Inferior parietal cortex (tissue), 1 donor: ENCODE results near the gene SIK3.
A peak's percentile ranks its signal among the peaks of the same experiment; 100 is the strongest.
"Not testable (repeated sequence)": the region's sequence is repeated elsewhere in the genome, so short reads cannot be mapped to it uniquely, and the experiment has no call there.

ENCODE experiments used
- DNase-seq: peaks from one replicate; pipeline ENCODE4 v3.0.0-alpha.2; 2016; ENCODE audit errors: extremely low spot score

The SIK3 gene

DNA sequence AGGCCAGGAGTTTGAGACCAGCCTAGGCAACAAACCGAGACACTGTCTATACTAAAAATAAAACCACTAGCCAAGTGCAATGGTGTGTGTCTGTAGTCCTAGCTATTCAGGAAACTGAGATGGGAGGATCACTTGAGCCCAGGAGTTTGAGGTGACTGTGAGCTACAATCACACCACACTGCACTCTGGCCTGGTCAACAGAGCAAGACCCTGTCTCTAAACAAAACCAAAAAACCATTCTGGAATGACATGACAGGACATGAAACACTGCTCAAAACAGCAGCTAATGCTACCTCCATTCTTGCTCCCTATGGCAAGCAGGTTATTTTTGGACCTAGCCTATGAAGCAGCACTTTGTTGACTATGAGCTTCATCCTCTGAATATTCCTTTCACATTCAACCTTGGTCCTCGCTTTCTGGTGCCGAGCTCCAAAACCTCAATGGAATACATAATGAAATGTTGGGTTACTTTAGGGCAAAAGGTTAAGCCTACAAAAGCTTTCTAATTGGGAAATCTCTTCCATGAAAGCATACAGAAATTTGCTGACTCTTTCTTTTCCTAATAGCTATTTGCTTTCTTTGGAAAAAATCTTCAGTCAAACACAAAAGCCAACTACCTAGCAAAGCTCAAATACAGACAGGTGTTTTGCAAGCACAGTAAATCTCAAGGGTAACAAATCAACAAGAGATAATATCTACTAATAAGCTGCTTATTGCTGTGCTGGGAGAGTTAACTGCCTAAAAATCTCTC lies 21.1 kb downstream of the SIK3 start:
- no peak for DNase-seq

DNA sequence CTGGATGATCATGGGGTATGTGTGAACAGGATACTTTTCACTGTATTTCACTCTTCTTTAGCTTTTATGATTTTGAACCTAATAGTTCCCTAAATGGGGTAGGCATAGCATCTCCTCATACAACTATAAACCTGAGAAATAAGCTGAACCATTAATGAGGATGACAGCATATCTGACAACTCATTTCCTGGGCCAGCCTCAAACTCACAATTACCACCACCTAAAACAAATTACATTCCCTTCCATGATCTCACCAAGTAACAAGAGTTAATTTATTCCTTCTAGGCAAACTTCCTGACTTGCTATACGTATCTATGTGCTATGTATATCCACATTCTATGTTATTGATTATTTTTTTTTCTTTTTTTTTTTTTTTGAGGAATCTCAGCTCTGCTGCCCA lies 23.0 kb downstream of the SIK3 start:
- no peak for DNase-seq

DNA sequence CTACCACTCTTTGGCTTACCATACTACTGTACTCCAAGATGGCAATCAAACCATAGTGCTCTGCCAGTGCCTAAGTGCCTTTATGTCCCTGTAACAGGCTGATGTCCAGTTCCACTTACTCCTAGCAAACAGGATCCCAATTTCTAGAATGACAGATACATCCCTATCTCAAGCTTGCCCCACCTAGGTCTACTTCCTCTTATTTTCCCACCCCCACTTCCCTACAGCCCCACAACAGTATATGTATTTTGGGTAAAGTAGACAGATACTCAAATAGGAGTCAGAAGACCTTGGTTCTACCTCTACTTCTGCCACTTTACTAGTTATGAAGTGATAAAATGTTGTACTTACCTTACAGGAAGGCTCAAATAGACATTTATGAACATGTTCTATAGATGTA lies 24.1 kb downstream of the SIK3 start:
- DNase-seq: no peak

- no peak for DNase-seq
Observed at GRCh38 chr11:117073539-117073938, 24.7 kb downstream of the SIK3 start.

DNA sequence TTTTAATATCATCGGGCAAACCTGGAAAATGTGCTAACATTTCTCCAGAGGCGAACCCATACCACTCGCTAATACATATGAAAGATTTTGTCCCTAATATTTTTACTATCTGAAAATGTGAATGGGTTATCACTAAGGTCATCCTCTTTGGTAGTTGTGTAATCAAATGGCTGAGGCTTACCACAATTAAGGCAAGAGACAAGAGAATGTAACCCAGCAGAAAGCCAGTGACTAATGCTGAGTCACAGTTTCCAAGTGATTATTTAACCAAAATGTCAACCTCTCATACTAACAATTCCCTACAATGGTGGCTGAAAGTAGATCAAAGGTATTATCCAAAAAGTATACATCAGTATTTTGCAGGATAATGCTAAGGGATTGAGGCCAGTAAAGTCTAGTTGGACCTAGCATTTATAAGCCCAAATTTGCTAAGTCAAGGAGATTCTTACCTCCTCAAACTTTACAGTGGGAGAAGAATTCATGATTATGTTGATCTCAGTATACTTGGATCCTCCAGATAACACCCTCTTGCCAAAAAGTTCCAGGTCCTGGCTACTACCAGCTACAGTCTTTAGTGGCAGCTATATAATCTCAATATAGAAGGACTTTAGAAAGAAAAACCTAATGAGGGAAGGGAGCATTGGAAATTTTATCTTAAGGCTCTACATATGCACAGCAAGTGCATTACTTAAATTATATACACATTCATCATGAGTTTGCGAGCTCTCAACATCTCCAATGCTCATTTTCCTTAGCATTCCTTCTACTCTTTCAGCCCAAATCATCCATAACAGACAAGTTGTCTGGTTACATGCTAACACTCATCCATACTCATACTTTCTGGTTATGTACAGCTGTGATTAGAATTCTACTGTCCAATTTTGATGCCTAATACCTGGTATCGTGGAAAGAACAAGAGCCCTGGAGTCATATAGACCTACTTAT lies 25.4 kb downstream of the SIK3 start:
- DNase-seq: no peak

GRCh38 chr11:117071344-117071787 lies 26.9 kb downstream of the SIK3 start:
- DNase-seq: peak; percentile 79

- DNase-seq: no peak
Observed at GRCh38 chr11:117070016-117070415, 28.2 kb downstream of the SIK3 start.

GRCh38 chr11:117068303-117068860 lies 29.8 kb downstream of the SIK3 start:
- DNase-seq: no peak

GRCh38 chr11:117066959-117067358 lies 31.3 kb downstream of the SIK3 start:
- no peak for DNase-seq

DNA sequence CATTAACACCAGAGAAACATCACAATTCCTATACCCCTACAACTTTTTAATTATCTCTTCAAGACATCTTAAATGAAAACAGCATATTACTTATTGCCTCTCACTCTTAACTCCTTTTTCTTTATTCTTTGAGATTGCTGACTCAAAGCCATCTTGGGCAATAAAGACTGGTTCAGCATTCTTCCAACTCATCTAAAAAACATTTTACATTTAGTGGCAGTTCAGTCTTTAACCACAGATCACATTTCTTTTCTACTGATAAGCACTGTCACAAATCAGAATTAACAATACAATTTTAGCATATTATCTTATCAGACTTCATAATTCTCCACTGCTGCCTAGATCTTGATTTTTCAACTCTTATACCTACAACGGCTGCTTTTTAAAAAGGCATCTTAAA lies 34.0 kb downstream of the SIK3 start:
- DNase-seq: no peak

GRCh38 chr11:117062498-117062897 lies 35.7 kb downstream of the SIK3 start:
- DNase-seq: no peak

- no peak for DNase-seq
Observed at GRCh38 chr11:117061256-117061655, 37.0 kb downstream of the SIK3 start.

- DNase-seq: no peak
Observed at GRCh38 chr11:117059611-117060148, 38.5 kb downstream of the SIK3 start.

DNA sequence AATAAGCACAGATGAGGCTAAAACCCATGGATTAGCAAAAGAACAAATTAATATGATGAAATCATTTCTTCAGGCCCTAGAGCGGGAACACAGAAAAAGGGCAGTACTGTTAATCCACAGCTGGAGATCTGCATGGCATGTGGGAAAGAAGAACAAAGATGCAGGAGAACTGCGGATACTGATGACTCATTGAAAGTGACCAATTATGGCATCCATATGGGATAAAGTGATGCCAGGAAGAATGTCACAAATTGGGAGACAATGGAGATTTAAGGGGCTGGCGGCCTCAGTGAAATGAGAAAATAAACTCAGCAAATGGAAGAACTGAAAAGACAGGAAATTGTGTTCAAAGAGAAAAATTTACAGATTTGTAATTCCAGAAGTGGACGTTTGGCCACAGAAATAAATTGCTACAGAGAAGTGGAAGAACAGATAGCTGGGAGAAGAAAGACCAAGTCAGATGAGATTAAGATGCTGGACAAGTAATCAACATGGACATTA lies 39.4 kb downstream of the SIK3 start:
- no peak for DNase-seq

- DNase-seq: no peak
Observed at GRCh38 chr11:117057727-117058126, 40.5 kb downstream of the SIK3 start.

- no peak for DNase-seq
Observed at GRCh38 chr11:117057317-117057716, 40.9 kb downstream of the SIK3 start.

- DNase-seq: no peak
Observed at GRCh38 chr11:117055469-117055868, 42.8 kb downstream of the SIK3 start.

GRCh38 chr11:117054382-117054781 lies 43.8 kb downstream of the SIK3 start:
- DNase-seq: no peak

- DNase-seq: no peak
Observed at GRCh38 chr11:117052196-117053149, 45.8 kb downstream of the SIK3 start.

DNA sequence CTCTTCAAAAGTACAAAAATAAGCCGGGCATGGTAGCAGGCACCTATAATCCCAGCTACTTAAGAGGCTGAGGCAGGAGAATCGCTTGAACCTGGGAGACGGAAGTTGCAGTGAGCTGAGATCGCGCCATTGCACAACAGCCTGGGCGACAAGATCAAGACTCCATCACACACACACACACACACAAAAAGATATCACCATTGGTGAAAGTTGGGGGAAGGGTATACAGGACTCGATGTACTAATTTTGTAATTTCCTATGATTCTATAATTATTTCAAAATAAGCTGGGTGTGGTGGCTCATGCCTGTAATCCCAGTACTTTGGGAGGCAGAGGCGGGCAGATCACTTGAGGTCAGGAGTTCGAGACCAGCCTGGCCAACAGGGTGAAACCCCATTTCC lies 48.1 kb downstream of the SIK3 start:
- not testable (repeated sequence) for DNase-seq

- not testable (repeated sequence) for DNase-seq
Observed at GRCh38 chr11:117046627-117047026, 51.6 kb downstream of the SIK3 start.
